ENCODE results near the gene TAB2.

DNA sequence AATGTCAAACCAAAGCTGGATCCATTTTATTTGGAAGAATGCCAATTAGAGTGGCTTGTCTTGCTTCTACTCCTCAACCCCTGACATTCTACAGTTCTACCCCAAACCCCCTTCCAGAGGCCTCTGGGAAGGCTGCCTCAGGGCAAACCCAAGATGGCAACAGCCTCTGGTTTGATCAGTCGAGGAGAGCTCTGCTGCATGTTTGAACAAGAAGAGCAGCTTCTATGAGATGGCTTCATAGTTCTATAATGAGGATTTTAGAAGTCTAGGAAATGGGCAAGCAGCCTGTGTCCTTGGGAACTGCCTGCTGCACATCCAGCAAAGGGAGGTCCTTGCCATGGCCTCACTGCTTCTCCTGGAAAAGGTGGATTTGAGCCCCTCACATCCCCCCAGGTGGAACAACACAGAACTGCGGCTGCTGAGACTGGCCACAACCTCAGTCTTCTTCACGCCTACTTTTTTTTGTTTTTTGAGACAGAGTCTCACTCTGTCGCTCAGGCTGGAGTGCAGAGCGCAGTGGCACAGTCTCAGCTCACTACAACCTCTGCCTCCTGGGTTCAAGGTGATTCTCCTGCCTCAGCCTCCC, 129.4 kb downstream of the TAB2 start:
- no peak for TF ChIP-seq TCF12 (IDR thresholded peaks at IDR 0.05; ENCODE audit: low read depth)
- no peak for TF ChIP-seq CREB1 (IDR thresholded peaks at IDR 0.05; ENCODE audit: low read depth)
- no peak for TF ChIP-seq EP300 (IDR thresholded peaks at IDR 0.05; ENCODE audit: borderline replicate concordance)
- no peak for TF ChIP-seq TEAD4 (IDR thresholded peaks at IDR 0.05)
- TF ChIP-seq, protein P1, sequence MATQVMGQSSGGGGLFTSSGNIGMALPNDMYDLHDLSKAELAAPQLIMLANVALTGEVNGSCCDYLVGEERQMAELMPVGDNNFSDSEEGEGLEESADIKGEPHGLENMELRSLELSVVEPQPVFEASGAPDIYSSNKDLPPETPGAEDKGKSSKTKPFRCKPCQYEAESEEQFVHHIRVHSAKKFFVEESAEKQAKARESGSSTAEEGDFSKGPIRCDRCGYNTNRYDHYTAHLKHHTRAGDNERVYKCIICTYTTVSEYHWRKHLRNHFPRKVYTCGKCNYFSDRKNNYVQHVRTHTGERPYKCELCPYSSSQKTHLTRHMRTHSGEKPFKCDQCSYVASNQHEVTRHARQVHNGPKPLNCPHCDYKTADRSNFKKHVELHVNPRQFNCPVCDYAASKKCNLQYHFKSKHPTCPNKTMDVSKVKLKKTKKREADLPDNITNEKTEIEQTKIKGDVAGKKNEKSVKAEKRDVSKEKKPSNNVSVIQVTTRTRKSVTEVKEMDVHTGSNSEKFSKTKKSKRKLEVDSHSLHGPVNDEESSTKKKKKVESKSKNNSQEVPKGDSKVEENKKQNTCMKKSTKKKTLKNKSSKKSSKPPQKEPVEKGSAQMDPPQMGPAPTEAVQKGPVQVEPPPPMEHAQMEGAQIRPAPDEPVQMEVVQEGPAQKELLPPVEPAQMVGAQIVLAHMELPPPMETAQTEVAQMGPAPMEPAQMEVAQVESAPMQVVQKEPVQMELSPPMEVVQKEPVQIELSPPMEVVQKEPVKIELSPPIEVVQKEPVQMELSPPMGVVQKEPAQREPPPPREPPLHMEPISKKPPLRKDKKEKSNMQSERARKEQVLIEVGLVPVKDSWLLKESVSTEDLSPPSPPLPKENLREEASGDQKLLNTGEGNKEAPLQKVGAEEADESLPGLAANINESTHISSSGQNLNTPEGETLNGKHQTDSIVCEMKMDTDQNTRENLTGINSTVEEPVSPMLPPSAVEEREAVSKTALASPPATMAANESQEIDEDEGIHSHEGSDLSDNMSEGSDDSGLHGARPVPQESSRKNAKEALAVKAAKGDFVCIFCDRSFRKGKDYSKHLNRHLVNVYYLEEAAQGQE (IDR thresholded peaks at IDR 0.05; ENCODE audit: low read depth): no peak
- TF ChIP-seq MAX (IDR thresholded peaks at IDR 0.05): no peak
- no peak for TF ChIP-seq CEBPB (IDR thresholded peaks at IDR 0.05)
- no peak for TF ChIP-seq YY1 (IDR thresholded peaks at IDR 0.05; ENCODE audit: low read depth)

Data from Ishikawa (cell line).